PC-3 (cell line): ENCODE measurements around the gene TRMO. TPM values are rescaled to one million over a fixed set of nuclear protein-coding genes. Genes with fewer than 3 reads are reported as not detected.
A peak's percentile ranks its signal among the peaks of the same experiment; 100 is the strongest.

ENCODE experiments used
- ATAC-seq: fragments of 200-7000 bp; cut with Tn5 transposase; 2 replicates; pipeline ENCODE4 v1.9.1; 2020; ENCODE audit warnings: mild to moderate bottlenecking, moderate library complexity
- BruUV-seq: library from RNA; stranded (reverse); fragments of 400-500 nt; replicated peaks from 2 replicates; lab custom pipeline; 2021; lab: Mats Ljungman, UMichigan
- CTCF ChIA-PET: fragments of 300-600 bp; sonication (Branson Sonifier 250); formaldehyde crosslinking; loops from one replicate; lab custom pipeline; 2022; ENCODE audit warnings: antibody characterized with exemption; lab: Charles Lee
- POLR2A ChIA-PET: fragments of 300-600 bp; sonication (Branson Sonifier 250); formaldehyde crosslinking; loops from one replicate; lab custom pipeline; 2022; ENCODE audit warnings: antibody characterized with exemption; ENCODE audit not compliant: unreplicated experiment; lab: Charles Lee
- DNase-seq: peaks from one replicate; pipeline ENCODE4 v3.0.0-alpha.2; 2015
- H2AFZ ChIP-seq: fragments of 300-600 bp; sonication (generic); 2 replicates; pipeline ENCODE4 v1.6.0; 2016; ENCODE audit warnings: antibody characterized with exemption, low read length
- H3F3A ChIP-seq: fragments of 300-600 bp; sonication (generic); one replicate; pipeline ENCODE4 v1.6.0; 2017; ENCODE audit warnings: antibody characterized with exemption, low read length, control low read depth, mild to moderate bottlenecking; ENCODE audit not compliant: unreplicated experiment
- H3K27ac ChIP-seq: fragments of 300-600 bp; sonication (generic); 2 replicates; pipeline ENCODE4 v1.5.1; 2016; ENCODE audit warnings: mild to moderate bottlenecking, low read length
- H3K27me3 ChIP-seq: fragments of 300-600 bp; sonication (generic); 2 replicates; pipeline ENCODE4 v1.6.1; 2016; ENCODE audit warnings: low read length, mixed read lengths
- H3K36me3 ChIP-seq: fragments of 300-600 bp; sonication (generic); 2 replicates; pipeline ENCODE4 v1.6.1; 2016; ENCODE audit warnings: low read depth, mixed run types, low read length, mixed read lengths
- H3K4me1 ChIP-seq: fragments of 300-600 bp; sonication (generic); 2 replicates; pipeline ENCODE4 v1.5.1; 2016; ENCODE audit warnings: low read length; ENCODE audit not compliant: insufficient read depth
- H3K4me2 ChIP-seq: fragments of 300-600 bp; sonication (generic); 2 replicates; pipeline ENCODE4 v1.6.0; 2016; ENCODE audit warnings: low read length
- H3K4me3 ChIP-seq: fragments of 300-600 bp; sonication (generic); 2 replicates; pipeline ENCODE4 v1.5.1; 2016; ENCODE audit warnings: mild to moderate bottlenecking, low read length, mixed read lengths
- H3K79me2 ChIP-seq: fragments of 300-600 bp; sonication (generic); 2 replicates; pipeline ENCODE4 v1.6.1; 2017; ENCODE audit warnings: low read length, mixed read lengths
- H3K9ac ChIP-seq: fragments of 300-600 bp; sonication (generic); 2 replicates; pipeline ENCODE4 v1.6.0; 2016; ENCODE audit warnings: mild to moderate bottlenecking, low read length
- H3K9me2 ChIP-seq: fragments of 300-600 bp; sonication (generic); replicated peaks from 2 replicates; pipeline ENCODE4 v1.6.1; 2016; ENCODE audit warnings: mixed run types, low read length, mixed read lengths
- H3K9me3 ChIP-seq: fragments of 300-600 bp; sonication (generic); 2 replicates; pipeline ENCODE4 v1.6.1; 2016; ENCODE audit warnings: low read length, mixed read lengths
- H4K20me1 ChIP-seq: fragments of 300-600 bp; sonication (generic); 2 replicates; pipeline ENCODE4 v1.6.1; 2016; ENCODE audit warnings: low read length, mixed read lengths
- CTCF ChIP-seq: fragments of 300-600 bp; sonication (generic); conservative IDR thresholded peaks from 2 replicates; pipeline ENCODE4 v1.5.1; 2017; ENCODE audit warnings: antibody characterized with exemption, low read depth, mild to moderate bottlenecking, low read length
- EZH2 ChIP-seq: fragments of 300-600 bp; sonication (generic); IDR thresholded peaks from one replicate; pipeline ENCODE4 v1.6.1; 2017; ENCODE audit warnings: antibody characterized with exemption, mild to moderate bottlenecking, low read length; ENCODE audit not compliant: unreplicated experiment
- EZH2phosphoT487 ChIP-seq: fragments of 300-600 bp; sonication (generic); IDR thresholded peaks from 2 replicates; pipeline ENCODE4 v1.6.1; 2018; ENCODE audit warnings: mild to moderate bottlenecking, antibody characterized with exemption, low read length, borderline replicate concordance
- intact Hi-C: fragments of 100-400 bp; cut with micrococcal nuclease; formaldehyde crosslinking; loops from 2 replicates; pipeline ENCODE4 v1.9.0; 2023
- total RNA-seq: library from RNA; depleted of rRNA; stranded (reverse); fragments of >200 nt; gene quantifications from 2 replicates; pipeline ENCODE4 v1.2.3, GENCODE V29; 2014

Gene TRMO
- total RNA-seq, 1 experiment from 2014 or later = 14.3 TPM

DNA sequence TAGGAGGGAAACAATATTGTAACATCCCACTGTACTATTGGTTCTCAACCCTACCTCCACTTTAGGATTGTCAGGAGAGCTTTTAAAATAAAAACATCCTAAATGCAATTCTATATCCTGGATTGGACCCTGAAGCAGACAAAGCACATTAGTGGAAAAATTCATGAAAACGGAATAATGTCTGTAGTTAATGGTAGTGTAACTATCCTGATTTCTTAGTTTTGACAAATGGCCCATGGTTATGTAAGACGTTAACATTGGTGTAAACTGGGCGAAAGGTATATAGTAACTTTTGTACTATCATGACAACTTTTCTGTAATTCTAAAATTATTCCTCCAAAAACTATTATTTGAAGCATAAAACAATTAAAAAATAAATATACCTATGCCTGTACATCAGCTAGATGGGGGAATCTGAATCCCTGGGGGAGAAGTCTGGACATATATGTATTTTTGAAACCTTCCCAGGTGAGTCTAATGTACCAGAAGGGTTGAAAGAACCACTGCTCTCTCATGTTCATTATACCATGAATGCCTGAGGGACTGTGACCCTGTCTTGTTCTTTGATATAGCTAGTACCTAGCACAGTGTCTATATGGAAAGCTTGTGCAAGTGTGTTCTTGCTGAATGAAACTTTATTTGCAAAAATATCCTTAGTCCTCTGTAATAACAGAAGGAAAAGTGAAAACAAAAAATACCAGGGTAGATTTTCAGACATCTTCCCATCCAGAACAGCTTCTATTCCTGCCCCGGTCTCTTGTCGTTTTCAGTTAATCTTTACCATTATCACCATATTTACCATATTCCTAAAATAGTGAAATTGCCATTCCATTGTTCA is 3.4 kb upstream of the TRMO start:
- peaks cover 31% of the 10 kb centered on the region; the same call in 1 of the 2 replicates for H3K27me3 ChIP-seq
- H3K4me1 ChIP-seq = peaks cover 10% of the 10 kb centered on the region
- ATAC-seq (no peak), DNase-seq (no peak)
- H3K4me3 ChIP-seq = no peak overlapping the region
- H3K79me2 ChIP-seq = peaks cover 6% of the 10 kb centered on the region
- no peaks in the 10 kb centered on the region for H4K20me1 ChIP-seq
- no peak overlapping the region for H3K4me2 ChIP-seq
- ChIA-PET CTCF (interaction anchor here (0.7 kb wide), 1 partner anchor 130 kb away, joined by 3 read pairs; no protein-coding TSS in a partner anchor), POLR2A (no interaction called here)
- peaks cover 5% of the 10 kb centered on the region for H3F3A ChIP-seq
- no peak overlapping the region for H3K9ac ChIP-seq
- no peaks in the 10 kb centered on the region for H3K9me3 ChIP-seq
- no peak for TF ChIP-seq EZH2phosphoT487
- TF ChIP-seq EZH2 = no peak
- TF ChIP-seq CTCF = no peak
- no TSS peak for BruUV-seq
- H3K27ac ChIP-seq = no peak overlapping the region
- no peaks in the 10 kb centered on the region; the same call in 1 of the 2 replicates for H3K36me3 ChIP-seq
- H2AFZ ChIP-seq = no peak overlapping the region
- no peaks in the 10 kb centered on the region for H3K9me2 ChIP-seq
- intact Hi-C loops = no loop called here

GRCh38 chr9:97924386-97924785 is 2.1 kb upstream of the TRMO start:
- TF ChIP-seq CTCF = no peak
- no peak for TF ChIP-seq EZH2
- no peak for TF ChIP-seq EZH2phosphoT487

More at GRCh38 chr9:97924386-97924785, 2.1 kb upstream of the TRMO start:
- DNase-seq (no peak), ATAC-seq (no peak)
- Histone ChIP-seq H3K27ac (no peak overlapping the region), H3K4me3 (no peak overlapping the region), H3K4me1 (peaks cover 10% of the 10 kb centered on the region), H2AFZ (peak overlapping the region; percentile 100), H3K9me3 (no peaks in the 10 kb centered on the region), H4K20me1 (no peaks in the 10 kb centered on the region), H3F3A (peaks cover 5% of the 10 kb centered on the region), H3K9me2 (no peaks in the 10 kb centered on the region), H3K36me3 (no peaks in the 10 kb centered on the region; the same call in 1 of the 2 replicates), H3K4me2 (0 out of 2 replicates have a peak overlapping the region, but pooled peaks have one; percentile 100), H3K9ac (no peak overlapping the region), H3K79me2 (peaks cover 7% of the 10 kb centered on the region), H3K27me3 (peaks cover 18% of the 10 kb centered on the region; the same call in 1 of the 2 replicates)
- ChIA-PET POLR2A (interaction anchor here (0.6 kb wide), 1 partner anchor 254 kb away, joined by 3 read pairs; no protein-coding TSS in a partner anchor), CTCF (no interaction called here)
- no TSS peak for BruUV-seq
- intact Hi-C loops = no loop called here
